ENCODE data around the gene KLHL6.

DNA sequence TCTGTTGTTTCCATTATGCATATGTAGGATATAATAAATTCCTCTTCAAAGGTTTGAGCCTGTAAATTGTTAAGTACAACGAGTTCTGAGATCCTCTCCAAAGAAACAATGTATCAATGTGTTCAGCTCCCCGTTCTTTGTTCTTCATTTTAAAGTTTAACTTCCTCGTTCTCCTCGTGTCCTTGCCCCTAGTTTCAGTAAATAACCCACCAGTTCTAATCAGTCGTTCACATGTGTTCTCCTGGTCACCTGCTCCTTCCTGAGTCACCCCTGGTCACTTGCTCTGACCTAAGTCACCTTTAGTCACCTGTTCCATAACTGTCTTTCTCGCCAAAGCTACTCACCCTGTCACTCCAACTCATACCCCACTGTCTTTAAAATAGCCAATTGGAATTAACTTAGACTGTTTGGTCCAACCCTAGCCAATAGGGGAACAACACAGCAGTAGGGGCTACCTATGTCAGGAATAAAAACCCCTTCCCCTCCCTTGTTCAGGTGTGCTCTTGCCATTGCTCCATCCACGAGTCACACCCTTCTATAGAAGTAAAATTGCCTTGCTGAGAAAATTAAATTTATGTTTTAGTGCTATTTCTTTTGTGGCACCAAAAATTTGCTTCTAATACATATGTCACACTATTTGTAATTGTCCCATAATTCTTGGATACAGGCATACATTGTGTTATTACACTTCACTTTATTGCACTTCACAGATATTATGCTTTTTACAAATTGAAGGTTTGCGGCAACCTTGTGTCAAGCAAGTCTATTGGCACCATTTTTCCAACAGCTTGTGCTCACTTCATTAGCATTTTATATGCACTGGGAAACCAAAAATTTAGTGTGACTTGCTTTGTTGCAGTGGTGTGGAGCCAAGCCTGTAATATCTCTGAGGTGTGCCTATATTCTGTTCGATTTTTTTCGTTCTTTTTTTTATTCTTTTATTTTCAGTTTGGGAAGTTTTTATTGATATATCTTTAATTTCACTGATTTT lies 111.8 kb downstream of the KLHL6 start:
- TF ChIP-seq, protein P1, sequence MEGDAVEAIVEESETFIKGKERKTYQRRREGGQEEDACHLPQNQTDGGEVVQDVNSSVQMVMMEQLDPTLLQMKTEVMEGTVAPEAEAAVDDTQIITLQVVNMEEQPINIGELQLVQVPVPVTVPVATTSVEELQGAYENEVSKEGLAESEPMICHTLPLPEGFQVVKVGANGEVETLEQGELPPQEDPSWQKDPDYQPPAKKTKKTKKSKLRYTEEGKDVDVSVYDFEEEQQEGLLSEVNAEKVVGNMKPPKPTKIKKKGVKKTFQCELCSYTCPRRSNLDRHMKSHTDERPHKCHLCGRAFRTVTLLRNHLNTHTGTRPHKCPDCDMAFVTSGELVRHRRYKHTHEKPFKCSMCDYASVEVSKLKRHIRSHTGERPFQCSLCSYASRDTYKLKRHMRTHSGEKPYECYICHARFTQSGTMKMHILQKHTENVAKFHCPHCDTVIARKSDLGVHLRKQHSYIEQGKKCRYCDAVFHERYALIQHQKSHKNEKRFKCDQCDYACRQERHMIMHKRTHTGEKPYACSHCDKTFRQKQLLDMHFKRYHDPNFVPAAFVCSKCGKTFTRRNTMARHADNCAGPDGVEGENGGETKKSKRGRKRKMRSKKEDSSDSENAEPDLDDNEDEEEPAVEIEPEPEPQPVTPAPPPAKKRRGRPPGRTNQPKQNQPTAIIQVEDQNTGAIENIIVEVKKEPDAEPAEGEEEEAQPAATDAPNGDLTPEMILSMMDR (IDR thresholded peaks at IDR 0.05), result no peak
- TF ChIP-seq POLR2A (IDR thresholded peaks at IDR 0.05), result no peak

All from suprapubic skin (tissue), 3 donors.